HepG2 (cell line): ENCODE data around the gene PCAT7. TPM values are rescaled to one million over a fixed set of nuclear protein-coding genes. Genes with fewer than 3 reads are reported as not detected.
A peak's percentile ranks its signal among the peaks of the same experiment; 100 is the strongest.

ENCODE experiments used
- AKNA ChIP-seq: sonication (generic); formaldehyde crosslinking; IDR thresholded peaks from 2 replicates; pipeline ENCODE4 v1.4.0; 2020; ENCODE audit warnings: missing genetic modification reagents, borderline replicate concordance
- ARID4A ChIP-seq: sonication (generic); formaldehyde crosslinking; IDR thresholded peaks from 2 replicates; pipeline ENCODE4 v1.5.0; 2020; ENCODE audit warnings: mild to moderate bottlenecking, missing genetic modification reagents, borderline replicate concordance
- BCL6 ChIP-seq: IDR thresholded peaks from 2 replicates; pipeline ENCODE4 v1.6.1; 2016; ENCODE audit warnings: missing genetic modification reagents, missing compliant biosample characterization
- HOXA3 ChIP-seq: sonication (generic); formaldehyde crosslinking; IDR thresholded peaks from 2 replicates; pipeline ENCODE4 v1.5.0; 2020; ENCODE audit warnings: missing genetic modification reagents
- LCORL ChIP-seq, 2 experiments: fragments of 450-650 bp in 1 of 2; sonication (generic) in 1 of 2; formaldehyde crosslinking in 1 of 2; IDR thresholded peaks; 2 replicates each; pipeline versions ENCODE4 v1.5.0 to v1.6.1; 2017 to 2020; ENCODE audit warnings: antibody characterized with exemption in 1 of 2, missing genetic modification reagents in 1 of 2
- SALL1 ChIP-seq: sonication (generic); formaldehyde crosslinking; IDR thresholded peaks from 2 replicates; pipeline ENCODE4 v1.8.0; 2022; ENCODE audit warnings: mild to moderate bottlenecking, missing genetic modification reagents
- SOX6 ChIP-seq, 2 experiments: fragments of 450-650 bp in 1 of 2; sonication (generic) in 1 of 2; formaldehyde crosslinking in 1 of 2; IDR thresholded peaks; 2 replicates each; pipeline versions ENCODE4 v1.4.0 to v1.6.1; 2017 to 2020; ENCODE audit warnings: antibody characterized with exemption in 1 of 2, mild to moderate bottlenecking in 1 of 2, missing genetic modification reagents in 1 of 2
- THAP11 ChIP-seq: IDR thresholded peaks from 2 replicates; pipeline ENCODE4 v1.6.1; 2016; ENCODE audit warnings: missing biosample characterization, missing genetic modification reagents
- YEATS2 ChIP-seq: sonication (generic); formaldehyde crosslinking; IDR thresholded peaks from 2 replicates; pipeline ENCODE4 v1.4.0; 2020; ENCODE audit warnings: missing genetic modification reagents, borderline replicate concordance
- YY1 ChIP-seq: IDR thresholded peaks from 2 replicates; pipeline ENCODE4 v1.6.1; 2011; ENCODE audit warnings: low read length, low read depth, moderate library complexity, mild to moderate bottlenecking; ENCODE audit not compliant: insufficient read depth, insufficient replicate concordance
- ZBTB33 ChIP-seq: sonication (generic); formaldehyde crosslinking; IDR thresholded peaks from 2 replicates; pipeline ENCODE4 v1.4.0; 2020; ENCODE audit warnings: missing genetic modification reagents
- ZFX ChIP-seq: sonication (generic); formaldehyde crosslinking; IDR thresholded peaks from 2 replicates; pipeline ENCODE4 v1.4.0; 2020; ENCODE audit warnings: mild to moderate bottlenecking, low read depth, missing genetic modification reagents, moderate library complexity
- ZNF3 ChIP-seq: IDR thresholded peaks from 2 replicates; pipeline ENCODE4 v1.7.0; 2017; ENCODE audit warnings: inconsistent platforms
- ZNF556 ChIP-seq: sonication (generic); formaldehyde crosslinking; IDR thresholded peaks from 2 replicates; pipeline ENCODE4 v1.4.0; 2020; ENCODE audit warnings: mild to moderate bottlenecking, missing genetic modification reagents, borderline replicate concordance
- ZNF709 ChIP-seq: sonication (generic); formaldehyde crosslinking; IDR thresholded peaks from 2 replicates; pipeline ENCODE4 v1.5.0; 2020; ENCODE audit warnings: mild to moderate bottlenecking, missing genetic modification reagents
- ZNF773 ChIP-seq: sonication (generic); formaldehyde crosslinking; IDR thresholded peaks from 2 replicates; pipeline ENCODE4 v1.4.0; 2020; ENCODE audit warnings: missing genetic modification reagents, borderline replicate concordance
- polyA plus RNA-seq, 8 experiments: library from polyadenylated mRNA; depleted of rRNA in 3 of 8; stranded (reverse) in 7 of 8; unstranded in 1 of 8; fragments of >200 nt; fragmentation: Illumina TruSeq in 4 of 8; extraction: Trizol in 4 of 8; gene quantifications; 2 replicates each; pipeline versions ENCODE4 v1.2.1 to v1.2.3, GENCODE V29; 2011 to 2016; ENCODE audit warnings: low read depth in 4 of 8, missing spikeins in 1 of 8, mixed read lengths in 1 of 8; ENCODE audit not compliant: insufficient read depth in 1 of 8
- total RNA-seq, 5 experiments: library from RNA; depleted of rRNA; stranded (reverse); fragments of >200 nt; fragmentation: Illumina TruSeq; extraction: Trizol; gene quantifications; 2 replicates each; pipeline ENCODE4 v1.2.3, GENCODE V29; 2016; ENCODE audit warnings: low read depth in 1 of 5

PCAT7 gene
- total and polyA plus RNA-seq, 2 of the 13 experiments (the other 11 are each of a cell fraction or from before 2014, with no cell fraction given), result 2.3 to 3.9 TPM

GRCh38 chr9:94554439-94555331 lies at the start of gene PCAT7 (continued):
- TF ChIP-seq ZFX (CRISPR knock-in tag) (peak; percentile 56), ZNF556 (CRISPR knock-in tag) (peak; percentile 79; the same call in 1 of the 2 replicates), ZNF773 (CRISPR knock-in tag) (no peak), SOX6 (IDR thresholded peaks at IDR 0.05) (no peak), SOX6 (CRISPR knock-in tag; IDR thresholded peaks at IDR 0.05) (peak; percentile 60; the same call in 1 of the 2 replicates), THAP11 (CRISPR knock-in tag) (peak; percentile 57; the same call in 1 of the 2 replicates), LCORL (IDR thresholded peaks at IDR 0.05) (no peak), LCORL (CRISPR knock-in tag; IDR thresholded peaks at IDR 0.05) (peak; percentile 42; the same call in 1 of the 2 replicates), BCL6 (CRISPR knock-in tag) (peak; percentile 11; the same call in 1 of the 2 replicates), ARID4A (CRISPR knock-in tag) (peak; percentile 76; the same call in 1 of the 2 replicates), YEATS2 (peak; percentile 49; the same call in 1 of the 2 replicates), HOXA3 (CRISPR knock-in tag) (peak; percentile 11; the same call in 1 of the 2 replicates), AKNA (no peak), SALL1 (CRISPR knock-in tag) (peak; percentile 76), ZNF3 (CRISPR knock-in tag) (no peak), YY1 (peak; percentile 28), ZNF709 (CRISPR knock-in tag) (peak; percentile 62; the same call in 1 of the 2 replicates), ZBTB33 (CRISPR knock-in tag) (peak; percentile 97)
